ENCODE measurements around the gene ATP6V0B.

Gene ATP6V0B

GRCh38 chr1:43936431-43937151 lies 38.2 kb upstream of the ATP6V0B start:
- H3K27me3 ChIP-seq = peaks cover 72% of the 10 kb centered on the region
- TF ChIP-seq CTCF (IDR thresholded peaks at IDR 0.05) = no peak
- no peak overlapping the region for H3K4me3 ChIP-seq (ENCODE audit: low read depth in 1 of 2, low read length in 1 of 2)

GRCh38 chr1:43937179-43937865 lies 37.4 kb upstream of the ATP6V0B start:
- no peaks in the 10 kb centered on the region for H3K36me3 ChIP-seq
- peaks cover 14 to 27% of the 10 kb centered on the region in 2 experiments for H3K4me1 ChIP-seq (ENCODE audit: control insufficient read depth in 1 of 2, insufficient read depth in 1 of 2, low read depth in 1 of 2, low read length in 1 of 2)
- H3K27me3 ChIP-seq = peaks cover 66% of the 10 kb centered on the region
- H3K9me3 ChIP-seq = no peaks in the 10 kb centered on the region
- no peak for TF ChIP-seq CTCF (IDR thresholded peaks at IDR 0.05)
- no peak overlapping the region for H3K27ac ChIP-seq
- no peak overlapping the region for H3K4me3 ChIP-seq (ENCODE audit: low read depth in 1 of 2, low read length in 1 of 2)

More at GRCh38 chr1:43936431-43937151, 38.2 kb upstream of the ATP6V0B start:
- H3K9me3 ChIP-seq = no peaks in the 10 kb centered on the region
- no peak overlapping the region for H3K27ac ChIP-seq
- peaks cover 14 to 27% of the 10 kb centered on the region in 2 experiments for H3K4me1 ChIP-seq (ENCODE audit: control insufficient read depth in 1 of 2, insufficient read depth in 1 of 2, low read depth in 1 of 2, low read length in 1 of 2)
- no peaks in the 10 kb centered on the region for H3K36me3 ChIP-seq

- Histone ChIP-seq H3K9me3 (no peaks in the 10 kb centered on the region), H3K27ac (no peak overlapping the region), H3K36me3 (no peaks in the 10 kb centered on the region), H3K4me3 (ENCODE audit: low read depth in 1 of 2, low read length in 1 of 2) (no peak overlapping the region), H3K27me3 (peaks cover 56% of the 10 kb centered on the region), H3K4me1 (ENCODE audit: control insufficient read depth in 1 of 2, insufficient read depth in 1 of 2, low read depth in 1 of 2, low read length in 1 of 2) (peaks cover 13 to 24% of the 10 kb centered on the region in 2 experiments)
- TF ChIP-seq CTCF (IDR thresholded peaks at IDR 0.05) = no peak
Observed at GRCh38 chr1:43938383-43938782, 36.4 kb upstream of the ATP6V0B start.

GRCh38 chr1:43938892-43939587 lies 35.7 kb upstream of the ATP6V0B start:
- Histone ChIP-seq H3K27me3 (peaks cover 49% of the 10 kb centered on the region), H3K4me1 (ENCODE audit: control insufficient read depth in 1 of 2, insufficient read depth in 1 of 2, low read depth in 1 of 2, low read length in 1 of 2) (peaks cover 7 to 17% of the 10 kb centered on the region in 2 experiments), H3K27ac (no peak overlapping the region), H3K36me3 (no peaks in the 10 kb centered on the region), H3K9me3 (no peaks in the 10 kb centered on the region), H3K4me3 (ENCODE audit: low read depth in 1 of 2, low read length in 1 of 2) (no peak overlapping the region)
- no peak for TF ChIP-seq CTCF (IDR thresholded peaks at IDR 0.05)

GRCh38 chr1:43942411-43942810 lies 32.3 kb upstream of the ATP6V0B start:
- peaks cover 16% of the 10 kb centered on the region for H3K27me3 ChIP-seq
- no peaks in the 10 kb centered on the region for H3K36me3 ChIP-seq
- H3K4me3 ChIP-seq (ENCODE audit: low read depth in 1 of 2, low read length in 1 of 2) = no peak overlapping the region
- H3K9me3 ChIP-seq = no peaks in the 10 kb centered on the region
- peaks cover 11 to 14% of the 10 kb centered on the region in 2 experiments for H3K4me1 ChIP-seq (ENCODE audit: control insufficient read depth in 1 of 2, insufficient read depth in 1 of 2, low read depth in 1 of 2, low read length in 1 of 2)
- TF ChIP-seq CTCF (IDR thresholded peaks at IDR 0.05) = no peak
- no peak overlapping the region for H3K27ac ChIP-seq

All from neutrophil (primary cell).